ENCODE results near the gene SCFD1.

Gene SCFD1

GRCh38 chr14:30757082-30757481 lies 135.0 kb downstream of the SCFD1 start:
- DNase-seq (ENCODE audit: low read depth in 2 of 2), result no peak

GRCh38 chr14:30759172-30760125 lies 137.3 kb downstream of the SCFD1 start:
- DNase-seq (ENCODE audit: low read depth in 2 of 2), result no peak

GRCh38 chr14:30763891-30764290 lies 141.8 kb downstream of the SCFD1 start:
- DNase-seq (ENCODE audit: low read depth in 2 of 2), result no peak

- DNase-seq (ENCODE audit: low read depth in 2 of 2), result no peak
Observed at GRCh38 chr14:30767624-30768023, 145.5 kb downstream of the SCFD1 start.

GRCh38 chr14:30768791-30769190 lies 146.7 kb downstream of the SCFD1 start:
- DNase-seq (ENCODE audit: low read depth in 2 of 2), result no peak

GRCh38 chr14:30770376-30770775 lies 148.3 kb downstream of the SCFD1 start:
- DNase-seq (ENCODE audit: low read depth in 2 of 2), result no peak

- no peak for DNase-seq (ENCODE audit: low read depth in 2 of 2)
Observed at GRCh38 chr14:30771595-30771994, 149.5 kb downstream of the SCFD1 start.

GRCh38 chr14:30779210-30779609 lies 157.1 kb downstream of the SCFD1 start:
- no peak for DNase-seq (ENCODE audit: low read depth in 2 of 2)
